ENCODE data around the gene SCO1. TPM values are rescaled to one million over a fixed set of nuclear protein-coding genes. Genes with fewer than 3 reads are reported as not detected.

The SCO1 gene
- polyA plus RNA-seq, 1 donor: 43.9 TPM

DNA sequence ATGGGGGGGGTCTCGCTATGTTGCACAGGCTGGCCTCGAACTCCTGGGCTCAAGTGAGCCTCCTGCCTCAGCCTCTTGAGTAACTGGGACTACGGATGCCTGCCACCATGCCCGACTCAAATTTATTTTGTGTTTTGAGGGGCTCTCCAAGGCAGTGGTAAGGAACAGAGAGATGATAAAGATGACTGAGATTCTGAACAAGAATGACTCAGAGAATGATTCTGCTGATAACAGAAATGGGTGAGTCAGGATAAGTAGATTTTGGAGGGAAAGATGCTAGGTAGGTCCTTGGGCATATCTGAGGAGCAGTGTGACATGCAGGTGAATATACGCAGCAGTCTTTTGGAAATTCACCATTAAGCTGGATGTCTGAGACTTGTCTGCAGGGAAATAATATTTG is 29.9 kb upstream of the SCO1 start:
- Histone ChIP-seq H3K36me3 (ENCODE audit: control insufficient read depth, insufficient read depth, low read length) (peaks cover 15% of the 10 kb centered on the region), H3K27ac (ENCODE audit: low read length) (peak overlapping the region; percentile 76)
- 80% methylated on average over 1 of the region's 5 CpGs for WGBS (ENCODE audit: insufficient coverage, low lambda C conversion rate)

DNA sequence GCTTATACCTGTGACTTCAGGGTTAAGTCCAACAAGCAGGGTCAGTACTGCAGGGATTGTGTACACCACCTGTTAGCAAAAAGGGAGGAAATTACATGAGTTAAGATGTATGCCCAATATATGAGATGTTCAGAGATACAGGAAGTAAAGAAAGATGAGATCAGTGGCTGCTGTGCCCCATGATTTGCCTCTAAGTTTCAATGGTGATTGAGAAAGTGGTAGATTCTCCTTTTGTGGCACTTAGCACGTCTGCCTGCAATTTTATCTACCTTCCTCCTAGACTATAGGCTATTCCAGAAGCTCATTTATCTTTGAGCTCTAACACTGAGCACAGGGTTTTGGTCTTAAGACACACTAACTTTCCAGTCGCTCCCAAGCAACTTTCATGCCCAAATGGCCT is 28.9 kb upstream of the SCO1 start:
- no peak overlapping the region for H3K4me3 ChIP-seq (ENCODE audit: low read length)
- H3K36me3 ChIP-seq (ENCODE audit: control insufficient read depth, insufficient read depth, low read length): peaks cover 15% of the 10 kb centered on the region
- peak overlapping the region; percentile 76 for H3K27ac ChIP-seq (ENCODE audit: low read length)
- H3K27me3 ChIP-seq (ENCODE audit: control insufficient read depth, insufficient read depth, low read length): no peaks in the 10 kb centered on the region
- H3K9me3 ChIP-seq (ENCODE audit: control insufficient read depth, low read depth, low read length): no peaks in the 10 kb centered on the region
- peaks cover 45% of the 10 kb centered on the region for H3K4me1 ChIP-seq (ENCODE audit: control insufficient read depth, insufficient read depth, low read length)
- WGBS (ENCODE audit: insufficient coverage, low lambda C conversion rate): no CpG with 5 or more reads among the region's 2 CpGs
- peak in 1 of 2 donors; percentile 35 for DNase-seq

More for the DNA sequence above, 29.9 kb upstream of the SCO1 start:
- Histone ChIP-seq H3K4me1 (ENCODE audit: control insufficient read depth, insufficient read depth, low read length) (peaks cover 52% of the 10 kb centered on the region), H3K27me3 (ENCODE audit: control insufficient read depth, insufficient read depth, low read length) (no peaks in the 10 kb centered on the region), H3K9me3 (ENCODE audit: control insufficient read depth, low read depth, low read length) (no peaks in the 10 kb centered on the region), H3K4me3 (ENCODE audit: low read length) (no peak overlapping the region)
- no peak for DNase-seq

DNA sequence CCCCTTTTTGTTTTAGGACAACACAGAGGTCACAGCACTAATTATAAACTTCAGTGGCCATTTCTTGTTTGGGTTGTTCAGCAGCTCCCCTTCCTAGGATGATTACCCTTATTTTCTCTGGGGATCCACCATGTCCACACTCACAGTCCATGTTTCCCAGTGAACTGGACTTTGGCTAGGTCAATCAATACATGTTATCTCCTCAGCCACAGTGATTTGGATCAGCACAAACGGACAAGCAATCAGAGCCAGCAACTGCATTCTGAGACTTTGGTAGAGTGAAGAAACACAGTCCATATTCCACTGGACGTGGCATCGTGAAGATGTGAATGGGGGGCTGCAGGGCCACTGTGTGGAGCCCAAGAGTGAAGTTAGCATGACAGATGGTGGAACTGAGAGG is 27.9 kb upstream of the SCO1 start:
- H3K9me3 ChIP-seq (ENCODE audit: control insufficient read depth, low read depth, low read length): no peaks in the 10 kb centered on the region
- no CpG with 5 or more reads among the region's 3 CpGs for WGBS (ENCODE audit: insufficient coverage, low lambda C conversion rate)
- no peak overlapping the region for H3K4me3 ChIP-seq (ENCODE audit: low read length)
- H3K4me1 ChIP-seq (ENCODE audit: control insufficient read depth, insufficient read depth, low read length): peaks cover 45% of the 10 kb centered on the region
- no peaks in the 10 kb centered on the region for H3K27me3 ChIP-seq (ENCODE audit: control insufficient read depth, insufficient read depth, low read length)
- peak overlapping the region; percentile 76 for H3K27ac ChIP-seq (ENCODE audit: low read length)
- DNase-seq: peak in 1 of 2 donors; percentile 69
- H3K36me3 ChIP-seq (ENCODE audit: control insufficient read depth, insufficient read depth, low read length): peaks cover 18% of the 10 kb centered on the region

DNA sequence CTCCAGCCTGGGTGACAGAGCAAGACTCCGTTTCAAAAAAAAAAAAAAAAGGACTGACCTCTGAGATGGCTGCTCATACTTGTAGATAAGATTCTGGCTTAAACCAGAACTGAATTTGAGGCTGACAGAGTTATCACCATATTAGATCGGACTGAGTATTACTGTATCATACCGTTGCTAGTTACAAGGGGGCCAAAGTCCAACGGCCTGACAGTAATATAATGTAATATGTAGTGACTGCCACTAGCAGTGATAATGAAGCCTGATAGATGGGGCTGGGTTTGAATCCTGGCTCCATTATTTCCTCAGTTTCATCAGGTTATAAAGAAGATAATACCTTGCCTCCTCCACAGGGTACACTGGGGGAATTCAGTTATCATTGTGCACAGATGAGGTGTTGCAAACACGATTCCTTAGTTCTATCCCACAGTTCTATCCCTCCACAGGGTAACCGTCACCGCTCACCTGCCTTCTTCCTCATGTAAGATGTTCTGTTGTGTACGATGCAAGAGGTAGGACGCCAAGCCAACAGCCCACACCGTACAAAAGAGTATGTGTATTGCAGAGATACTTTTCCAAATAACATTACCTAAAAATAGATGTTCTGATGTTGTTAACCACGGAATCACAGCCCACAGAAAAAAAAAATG is 27.3 kb upstream of the SCO1 start:
- WGBS (ENCODE audit: insufficient coverage, low lambda C conversion rate): no CpG with 5 or more reads among the region's 11 CpGs
- DNase-seq: peak; percentile 88 to 95
- H3K27me3 ChIP-seq (ENCODE audit: control insufficient read depth, insufficient read depth, low read length): no peaks in the 10 kb centered on the region
- no peaks in the 10 kb centered on the region for H3K9me3 ChIP-seq (ENCODE audit: control insufficient read depth, low read depth, low read length)
- H3K4me1 ChIP-seq (ENCODE audit: control insufficient read depth, insufficient read depth, low read length): peaks cover 45% of the 10 kb centered on the region
- peaks cover 18% of the 10 kb centered on the region for H3K36me3 ChIP-seq (ENCODE audit: control insufficient read depth, insufficient read depth, low read length)
- peak overlapping the region; percentile 86 for H3K27ac ChIP-seq (ENCODE audit: low read length)
- no peak overlapping the region for H3K4me3 ChIP-seq (ENCODE audit: low read length)

DNA sequence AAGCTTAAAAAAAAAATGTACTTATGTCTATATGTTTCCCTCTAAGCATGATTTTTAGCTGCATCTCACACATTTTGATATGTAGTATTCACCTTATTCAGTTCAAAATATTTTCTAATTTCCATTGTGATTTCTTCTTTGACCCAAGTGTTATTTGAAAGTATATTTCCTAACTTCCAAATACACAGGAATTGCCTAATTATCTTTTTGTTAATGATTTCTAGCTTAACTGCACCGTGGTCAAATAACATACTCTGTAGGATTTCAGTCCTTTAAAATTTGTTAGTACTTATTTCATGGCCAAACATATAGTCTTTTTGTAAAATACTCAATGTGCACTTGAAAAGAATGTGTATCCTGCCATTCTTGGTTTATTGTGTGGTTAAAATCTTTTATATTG is 21.2 kb upstream of the SCO1 start:
- Histone ChIP-seq H3K27ac (ENCODE audit: low read length) (peak overlapping the region; percentile 80), H3K36me3 (ENCODE audit: control insufficient read depth, insufficient read depth, low read length) (peaks cover 17% of the 10 kb centered on the region), H3K27me3 (ENCODE audit: control insufficient read depth, insufficient read depth, low read length) (no peaks in the 10 kb centered on the region), H3K4me1 (ENCODE audit: control insufficient read depth, insufficient read depth, low read length) (peaks cover 10% of the 10 kb centered on the region), H3K9me3 (ENCODE audit: control insufficient read depth, low read depth, low read length) (no peaks in the 10 kb centered on the region), H3K4me3 (ENCODE audit: low read length) (no peak overlapping the region)
- DNase-seq: peak in 1 of 2 donors; percentile 47
- 17% methylated on average over 1 of the region's 1 CpG for WGBS (ENCODE audit: insufficient coverage, low lambda C conversion rate)

DNA sequence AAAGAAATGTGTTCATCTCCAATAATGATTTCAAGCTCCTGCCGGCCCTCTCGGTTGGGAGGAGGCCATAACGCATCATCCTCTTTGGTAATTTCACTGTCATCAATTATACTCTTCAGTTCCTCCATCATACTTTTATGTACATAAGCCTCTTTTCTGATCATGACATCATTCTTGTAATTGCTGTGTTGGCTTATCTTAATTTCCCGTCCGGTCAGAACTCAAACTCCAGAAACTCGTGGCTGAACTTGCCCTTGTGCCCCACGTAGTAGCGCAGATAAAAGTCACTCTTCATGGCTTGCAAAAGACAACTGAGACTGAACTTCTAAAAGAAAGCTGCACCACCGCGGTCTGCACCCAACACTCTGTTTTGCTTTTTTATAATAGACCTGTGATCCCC is 18.9 kb upstream of the SCO1 start:
- H3K27ac ChIP-seq (ENCODE audit: low read length): peak overlapping the region; percentile 82
- peak; percentile 61 to 84 for DNase-seq
- peaks cover 10% of the 10 kb centered on the region for H3K4me1 ChIP-seq (ENCODE audit: control insufficient read depth, insufficient read depth, low read length)
- no peak overlapping the region for H3K4me3 ChIP-seq (ENCODE audit: low read length)
- no peaks in the 10 kb centered on the region for H3K27me3 ChIP-seq (ENCODE audit: control insufficient read depth, insufficient read depth, low read length)
- no peaks in the 10 kb centered on the region for H3K9me3 ChIP-seq (ENCODE audit: control insufficient read depth, low read depth, low read length)
- peaks cover 24% of the 10 kb centered on the region for H3K36me3 ChIP-seq (ENCODE audit: control insufficient read depth, insufficient read depth, low read length)
- WGBS (ENCODE audit: insufficient coverage, low lambda C conversion rate): 100% methylated on average over 1 of the region's 10 CpGs

DNA sequence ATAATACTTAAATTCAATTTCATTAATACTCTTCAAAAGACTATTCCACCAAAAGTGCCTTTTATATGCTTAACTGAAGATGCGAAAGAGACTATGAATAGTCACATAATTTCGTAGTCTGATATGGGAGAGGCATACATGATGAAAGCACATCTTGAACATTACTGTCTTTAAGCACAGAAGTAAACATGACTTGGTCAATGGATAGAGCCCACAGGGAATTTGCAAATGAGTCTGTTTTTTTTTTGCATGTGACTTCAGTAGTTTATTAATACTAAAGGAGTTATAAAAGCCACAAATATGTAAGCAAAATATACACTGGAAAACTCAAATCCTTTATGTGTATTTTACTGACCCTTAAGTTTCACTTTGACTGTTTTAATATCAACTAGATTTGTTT is 16.0 kb upstream of the SCO1 start:
- peaks cover 44% of the 10 kb centered on the region for H3K36me3 ChIP-seq (ENCODE audit: control insufficient read depth, insufficient read depth, low read length)
- DNase-seq: no peak
- no CpG with 5 or more reads among the region's 2 CpGs for WGBS (ENCODE audit: insufficient coverage, low lambda C conversion rate)
- H3K9me3 ChIP-seq (ENCODE audit: control insufficient read depth, low read depth, low read length): no peaks in the 10 kb centered on the region
- no peaks in the 10 kb centered on the region for H3K27me3 ChIP-seq (ENCODE audit: control insufficient read depth, insufficient read depth, low read length)
- no peak overlapping the region for H3K27ac ChIP-seq (ENCODE audit: low read length)
- no peak overlapping the region for H3K4me3 ChIP-seq (ENCODE audit: low read length)
- peaks cover 10% of the 10 kb centered on the region for H3K4me1 ChIP-seq (ENCODE audit: control insufficient read depth, insufficient read depth, low read length)

DNA sequence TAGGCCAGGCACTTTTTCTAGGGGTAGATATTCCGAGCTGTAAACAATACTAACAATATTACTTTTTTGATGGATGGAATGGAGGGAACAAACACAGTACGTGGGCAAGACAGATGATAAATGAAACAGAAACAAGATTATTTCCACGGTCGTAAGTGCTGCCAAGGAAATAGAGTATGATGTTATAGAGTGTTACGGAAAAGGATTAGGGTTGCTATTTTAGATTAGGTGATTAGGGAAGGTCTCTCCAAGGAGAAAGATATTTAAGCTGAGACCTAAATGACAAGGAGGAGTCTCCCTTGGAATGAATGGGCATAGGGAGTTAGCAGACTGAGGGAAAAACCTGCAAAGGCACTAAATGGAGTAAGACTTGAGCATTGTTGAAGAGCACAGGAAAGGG is 8.4 kb upstream of the SCO1 start:
- Histone ChIP-seq H3K27ac (ENCODE audit: low read length) (no peak overlapping the region), H3K4me3 (ENCODE audit: low read length) (no peak overlapping the region), H3K9me3 (ENCODE audit: control insufficient read depth, low read depth, low read length) (no peaks in the 10 kb centered on the region), H3K4me1 (ENCODE audit: control insufficient read depth, insufficient read depth, low read length) (no peaks in the 10 kb centered on the region), H3K27me3 (ENCODE audit: control insufficient read depth, insufficient read depth, low read length) (no peaks in the 10 kb centered on the region), H3K36me3 (ENCODE audit: control insufficient read depth, insufficient read depth, low read length) (peaks cover 45% of the 10 kb centered on the region)
- DNase-seq: no peak
- WGBS (ENCODE audit: insufficient coverage, low lambda C conversion rate): 87% methylated on average over 4 of the region's 5 CpGs

DNA sequence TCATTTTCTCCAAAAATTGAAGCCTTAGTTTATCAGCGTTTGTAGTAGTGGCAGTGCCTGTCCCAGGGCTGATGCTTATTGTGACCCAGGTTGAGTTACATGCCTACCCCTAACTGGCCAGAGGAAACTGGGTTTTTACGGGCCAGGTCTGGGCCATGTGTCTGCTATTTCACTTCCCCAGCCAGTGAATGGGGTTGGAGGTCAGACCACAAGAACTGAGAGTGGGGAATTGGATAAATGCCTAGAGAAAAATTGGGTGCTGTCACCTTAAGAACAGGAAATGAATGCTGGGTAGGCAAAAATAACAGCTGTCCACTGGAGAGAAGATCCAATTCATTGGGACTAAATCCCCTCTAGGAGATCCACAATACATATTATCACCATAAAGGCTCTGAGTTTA is 5.2 kb upstream of the SCO1 start:
- no peaks in the 10 kb centered on the region for H3K4me1 ChIP-seq (ENCODE audit: control insufficient read depth, insufficient read depth, low read length)
- H3K36me3 ChIP-seq (ENCODE audit: control insufficient read depth, insufficient read depth, low read length): peaks cover 25% of the 10 kb centered on the region
- no peak overlapping the region for H3K27ac ChIP-seq (ENCODE audit: low read length)
- H3K4me3 ChIP-seq (ENCODE audit: low read length): no peak overlapping the region
- no peaks in the 10 kb centered on the region for H3K27me3 ChIP-seq (ENCODE audit: control insufficient read depth, insufficient read depth, low read length)
- no peaks in the 10 kb centered on the region for H3K9me3 ChIP-seq (ENCODE audit: control insufficient read depth, low read depth, low read length)
- no peak for DNase-seq
- WGBS (ENCODE audit: insufficient coverage, low lambda C conversion rate): no CpG with 5 or more reads among the region's 2 CpGs

DNA sequence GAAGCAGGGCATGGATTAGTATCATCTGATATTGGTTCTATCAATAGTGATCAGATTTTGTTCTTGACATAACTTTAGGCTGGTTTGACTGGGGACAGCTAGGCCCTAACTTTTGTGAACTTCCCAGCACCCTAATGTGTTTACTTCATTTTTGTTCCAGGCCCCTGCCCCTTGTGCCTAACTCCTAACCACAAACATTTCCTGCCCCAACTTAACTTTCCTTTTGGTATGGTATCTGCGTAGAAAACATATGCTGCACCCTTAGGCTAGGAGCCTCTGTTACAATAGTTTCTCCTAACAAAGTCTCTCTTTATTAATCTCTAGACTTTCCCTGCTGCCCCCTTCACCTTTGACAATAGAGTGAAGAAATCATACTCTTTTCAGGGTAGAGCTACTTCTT is 2.5 kb upstream of the SCO1 start:
- Histone ChIP-seq H3K4me1 (ENCODE audit: control insufficient read depth, insufficient read depth, low read length) (peaks cover 6% of the 10 kb centered on the region), H3K36me3 (ENCODE audit: control insufficient read depth, insufficient read depth, low read length) (peaks cover 9% of the 10 kb centered on the region), H3K27me3 (ENCODE audit: control insufficient read depth, insufficient read depth, low read length) (no peaks in the 10 kb centered on the region), H3K4me3 (ENCODE audit: low read length) (no peak overlapping the region), H3K27ac (ENCODE audit: low read length) (no peak overlapping the region), H3K9me3 (ENCODE audit: control insufficient read depth, low read depth, low read length) (no peaks in the 10 kb centered on the region)
- no peak for DNase-seq
- 100% methylated on average over 1 of the region's 1 CpG for WGBS (ENCODE audit: insufficient coverage, low lambda C conversion rate)
